DMS53 (cell line): ENCODE measurements around the gene COX14.
"Not testable (repeated sequence)": the region's sequence is repeated elsewhere in the genome, so short reads cannot be mapped to it uniquely, and the experiment has no call there.

Source experiments
- DNase-seq: peaks from one replicate; lab custom pipeline; 2025; lab: John Stamatoyannopoulos, UW

Gene COX14

GRCh38 chr12:50107416-50108268, 4.4 kb upstream of the COX14 start:
- DNase-seq: no peak

- no peak for DNase-seq
These were observed 2.7 kb upstream of the COX14 start for GRCh38 chr12:50109319-50109718.

GRCh38 chr12:50110127-50110761, 1.8 kb upstream of the COX14 start:
- peak; percentile 56 for DNase-seq

GRCh38 chr12:50110762-50111351, 1.2 kb upstream of the COX14 start:
- DNase-seq: peak; percentile 92

- no peak for DNase-seq
These were observed 692 bp upstream of the COX14 start for GRCh38 chr12:50111395-50111692.

- DNase-seq: peak; percentile 85
These were observed 601 bp downstream of the COX14 start for GRCh38 chr12:50112456-50113218.

GRCh38 chr12:50117057-50117622, 5.1 kb downstream of the COX14 start:
- no peak for DNase-seq

GRCh38 chr12:50119387-50119786, 7.4 kb downstream of the COX14 start:
- no peak for DNase-seq

GRCh38 chr12:50120521-50120920, 8.5 kb downstream of the COX14 start:
- DNase-seq: no peak

- DNase-seq: no peak
These were observed 8.9 kb downstream of the COX14 start for GRCh38 chr12:50120953-50121352.

- no peak for DNase-seq
These were observed 9.6 kb downstream of the COX14 start for GRCh38 chr12:50121641-50122040.

GRCh38 chr12:50123203-50123602, 11.2 kb downstream of the COX14 start:
- DNase-seq: no peak

GRCh38 chr12:50127546-50127945, 15.5 kb downstream of the COX14 start:
- DNase-seq: peak; percentile 51

GRCh38 chr12:50129290-50129689, 17.3 kb downstream of the COX14 start:
- no peak for DNase-seq

GRCh38 chr12:50132505-50133135, 20.6 kb downstream of the COX14 start:
- DNase-seq: peak; percentile 75

- DNase-seq: no peak
These were observed 31.0 kb downstream of the COX14 start for GRCh38 chr12:50142993-50143392.

GRCh38 chr12:50145439-50145838, 33.4 kb downstream of the COX14 start:
- no peak for DNase-seq

- DNase-seq: no peak
These were observed 35.2 kb downstream of the COX14 start for GRCh38 chr12:50147281-50147680.

- not testable (repeated sequence) for DNase-seq
These were observed 36.0 kb downstream of the COX14 start for GRCh38 chr12:50148011-50148410.

- DNase-seq: no peak
These were observed 37.3 kb downstream of the COX14 start for GRCh38 chr12:50149311-50149710.

- DNase-seq: no peak
These were observed 39.1 kb downstream of the COX14 start for GRCh38 chr12:50151047-50151687.
